OCI-LY3 (cell line): ENCODE measurements around the gene P2RY13.

ENCODE experiments used
- EZH2phosphoT487 ChIP-seq: fragments of 200-600 bp; shearing (Covaris generic); IDR thresholded peaks from 2 replicates; pipeline ENCODE4 v1.6.1; 2018; ENCODE audit warnings: antibody characterized with exemption, mixed run types, low read depth
- TF ChIP-seq, protein P1 (sequence below): fragments of 200-600, 300-600 bp; sonication (generic); IDR thresholded peaks from 2 replicates; pipeline ENCODE4 v1.5.1; 2014; ENCODE audit warnings: antibody characterized with exemption, low read length, low read depth

DNA sequence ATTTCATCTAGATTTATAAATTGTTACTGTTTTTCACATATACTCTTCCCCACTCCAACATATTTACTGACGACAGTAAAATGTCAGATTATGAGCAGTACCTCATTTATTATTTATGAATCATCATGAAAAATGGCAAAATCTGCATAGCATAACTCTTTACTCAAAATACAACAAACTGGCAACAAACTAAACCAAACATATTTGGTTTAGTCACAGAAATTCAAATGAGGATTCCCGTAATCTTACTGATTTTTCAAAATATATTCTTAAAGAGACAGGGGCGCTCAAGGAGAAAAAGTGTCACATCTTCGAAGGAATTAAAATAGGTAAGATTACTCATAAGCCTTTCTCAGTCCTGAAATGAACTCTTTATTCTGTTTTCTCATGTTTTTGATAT is 9.7 kb downstream of the P2RY13 start:
- TF ChIP-seq, protein P1, sequence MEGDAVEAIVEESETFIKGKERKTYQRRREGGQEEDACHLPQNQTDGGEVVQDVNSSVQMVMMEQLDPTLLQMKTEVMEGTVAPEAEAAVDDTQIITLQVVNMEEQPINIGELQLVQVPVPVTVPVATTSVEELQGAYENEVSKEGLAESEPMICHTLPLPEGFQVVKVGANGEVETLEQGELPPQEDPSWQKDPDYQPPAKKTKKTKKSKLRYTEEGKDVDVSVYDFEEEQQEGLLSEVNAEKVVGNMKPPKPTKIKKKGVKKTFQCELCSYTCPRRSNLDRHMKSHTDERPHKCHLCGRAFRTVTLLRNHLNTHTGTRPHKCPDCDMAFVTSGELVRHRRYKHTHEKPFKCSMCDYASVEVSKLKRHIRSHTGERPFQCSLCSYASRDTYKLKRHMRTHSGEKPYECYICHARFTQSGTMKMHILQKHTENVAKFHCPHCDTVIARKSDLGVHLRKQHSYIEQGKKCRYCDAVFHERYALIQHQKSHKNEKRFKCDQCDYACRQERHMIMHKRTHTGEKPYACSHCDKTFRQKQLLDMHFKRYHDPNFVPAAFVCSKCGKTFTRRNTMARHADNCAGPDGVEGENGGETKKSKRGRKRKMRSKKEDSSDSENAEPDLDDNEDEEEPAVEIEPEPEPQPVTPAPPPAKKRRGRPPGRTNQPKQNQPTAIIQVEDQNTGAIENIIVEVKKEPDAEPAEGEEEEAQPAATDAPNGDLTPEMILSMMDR = no peak
- no peak for TF ChIP-seq EZH2phosphoT487
